ENCODE results near the gene GALNT17.

GALNT17 gene

DNA sequence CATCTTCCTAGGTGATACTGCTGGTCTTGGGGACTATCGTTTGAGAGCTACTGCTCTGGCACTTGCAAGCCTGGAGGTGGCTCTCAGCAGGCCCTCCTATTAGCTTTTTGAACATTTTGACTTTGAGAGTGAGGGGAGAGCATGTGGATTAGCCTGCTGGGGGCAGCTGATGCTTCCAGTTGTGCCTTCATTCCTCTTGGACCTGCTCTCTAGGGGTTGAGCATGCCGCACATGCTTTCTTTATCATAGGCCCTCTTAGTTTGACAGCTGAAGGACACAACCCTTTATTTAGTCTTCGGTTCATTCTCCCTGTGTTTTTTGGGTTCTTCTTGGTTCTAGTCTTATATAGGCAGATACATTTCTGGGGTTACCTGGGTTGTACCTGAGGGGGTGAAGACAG, 132.1 kb downstream of the GALNT17 start:
- Histone ChIP-seq H3K4me1 (ENCODE audit: low read length) (no peaks in the 10 kb centered on the region), H3K79me2 (ENCODE audit: low read length) (no peaks in the 10 kb centered on the region), H4K20me1 (ENCODE audit: insufficient read depth, low read length) (no peaks in the 10 kb centered on the region), H3K36me3 (replicated peaks; ENCODE audit: insufficient read depth, low read length) (no peaks in the 10 kb centered on the region), H3K9me3 (replicated peaks; ENCODE audit: insufficient read depth, low read length) (no peaks in the 10 kb centered on the region), H3K9me2 (replicated peaks; ENCODE audit: insufficient read depth, low read length) (no peaks in the 10 kb centered on the region), H3K27me3 (replicated peaks; ENCODE audit: insufficient read depth, low read length) (no peaks in the 10 kb centered on the region), H3K4me2 (ENCODE audit: low read depth, low read length) (no peak overlapping the region), H2AFZ (ENCODE audit: low read length) (no peak overlapping the region), H3K4me3 (ENCODE audit: low read length) (no peak overlapping the region), H3F3A (ENCODE audit: insufficient read depth, low read length) (no peaks in the 10 kb centered on the region), H3K27ac (ENCODE audit: low read length) (no peak overlapping the region), H3K9ac (ENCODE audit: low read length) (no peak overlapping the region)
- no peak for DNase-seq
- TF ChIP-seq EZH2phosphoT487 (IDR thresholded peaks at IDR 0.05; ENCODE audit: low read length): no peak
- no peak for TF ChIP-seq EZH2 (optimal IDR thresholded peaks at IDR 0.05; ENCODE audit: low read depth, low read length)
- TF ChIP-seq, protein P1, sequence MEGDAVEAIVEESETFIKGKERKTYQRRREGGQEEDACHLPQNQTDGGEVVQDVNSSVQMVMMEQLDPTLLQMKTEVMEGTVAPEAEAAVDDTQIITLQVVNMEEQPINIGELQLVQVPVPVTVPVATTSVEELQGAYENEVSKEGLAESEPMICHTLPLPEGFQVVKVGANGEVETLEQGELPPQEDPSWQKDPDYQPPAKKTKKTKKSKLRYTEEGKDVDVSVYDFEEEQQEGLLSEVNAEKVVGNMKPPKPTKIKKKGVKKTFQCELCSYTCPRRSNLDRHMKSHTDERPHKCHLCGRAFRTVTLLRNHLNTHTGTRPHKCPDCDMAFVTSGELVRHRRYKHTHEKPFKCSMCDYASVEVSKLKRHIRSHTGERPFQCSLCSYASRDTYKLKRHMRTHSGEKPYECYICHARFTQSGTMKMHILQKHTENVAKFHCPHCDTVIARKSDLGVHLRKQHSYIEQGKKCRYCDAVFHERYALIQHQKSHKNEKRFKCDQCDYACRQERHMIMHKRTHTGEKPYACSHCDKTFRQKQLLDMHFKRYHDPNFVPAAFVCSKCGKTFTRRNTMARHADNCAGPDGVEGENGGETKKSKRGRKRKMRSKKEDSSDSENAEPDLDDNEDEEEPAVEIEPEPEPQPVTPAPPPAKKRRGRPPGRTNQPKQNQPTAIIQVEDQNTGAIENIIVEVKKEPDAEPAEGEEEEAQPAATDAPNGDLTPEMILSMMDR (IDR thresholded peaks at IDR 0.05; ENCODE audit: low read length): no peak

DNA sequence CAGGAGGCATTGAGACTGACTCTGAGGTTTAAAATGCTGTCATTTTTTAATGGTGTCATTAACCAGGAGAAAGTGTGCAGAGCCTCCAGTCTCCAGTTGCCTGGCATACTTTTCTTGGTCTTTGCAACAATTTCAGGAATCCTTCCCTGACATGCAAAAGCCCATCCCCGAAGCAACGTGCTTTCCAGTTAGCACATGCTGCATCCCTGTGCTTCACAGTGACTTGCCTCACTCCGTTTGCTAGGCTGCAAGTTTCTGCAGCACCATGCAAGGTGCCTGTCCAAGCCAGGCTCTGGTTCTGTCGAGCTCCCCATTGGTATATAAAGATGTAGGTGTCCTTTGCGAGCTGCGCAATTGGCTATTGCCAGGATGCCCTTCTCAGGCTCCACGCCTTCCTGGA, 135.0 kb downstream of the GALNT17 start:
- no peaks in the 10 kb centered on the region for H3K9me2 ChIP-seq (replicated peaks; ENCODE audit: insufficient read depth, low read length)
- H3K4me3 ChIP-seq (ENCODE audit: low read length): no peak overlapping the region
- no peaks in the 10 kb centered on the region for H4K20me1 ChIP-seq (ENCODE audit: insufficient read depth, low read length)
- H3F3A ChIP-seq (ENCODE audit: insufficient read depth, low read length): no peaks in the 10 kb centered on the region
- H3K79me2 ChIP-seq (ENCODE audit: low read length): no peaks in the 10 kb centered on the region
- H3K4me1 ChIP-seq (ENCODE audit: low read length): no peaks in the 10 kb centered on the region
- no peak for TF ChIP-seq EZH2 (optimal IDR thresholded peaks at IDR 0.05; ENCODE audit: low read depth, low read length)
- no peak for TF ChIP-seq EZH2phosphoT487 (IDR thresholded peaks at IDR 0.05; ENCODE audit: low read length)
- TF ChIP-seq, protein P1 (IDR thresholded peaks at IDR 0.05; ENCODE audit: low read length): no peak
- no peak overlapping the region for H2AFZ ChIP-seq (ENCODE audit: low read length)
- H3K4me2 ChIP-seq (ENCODE audit: low read depth, low read length): no peak overlapping the region
- H3K27me3 ChIP-seq (replicated peaks; ENCODE audit: insufficient read depth, low read length): no peaks in the 10 kb centered on the region
- DNase-seq: no peak
- no peak overlapping the region for H3K27ac ChIP-seq (ENCODE audit: low read length)
- no peaks in the 10 kb centered on the region for H3K9me3 ChIP-seq (replicated peaks; ENCODE audit: insufficient read depth, low read length)
- H3K9ac ChIP-seq (ENCODE audit: low read length): no peak overlapping the region
- no peaks in the 10 kb centered on the region for H3K36me3 ChIP-seq (replicated peaks; ENCODE audit: insufficient read depth, low read length)

DNA sequence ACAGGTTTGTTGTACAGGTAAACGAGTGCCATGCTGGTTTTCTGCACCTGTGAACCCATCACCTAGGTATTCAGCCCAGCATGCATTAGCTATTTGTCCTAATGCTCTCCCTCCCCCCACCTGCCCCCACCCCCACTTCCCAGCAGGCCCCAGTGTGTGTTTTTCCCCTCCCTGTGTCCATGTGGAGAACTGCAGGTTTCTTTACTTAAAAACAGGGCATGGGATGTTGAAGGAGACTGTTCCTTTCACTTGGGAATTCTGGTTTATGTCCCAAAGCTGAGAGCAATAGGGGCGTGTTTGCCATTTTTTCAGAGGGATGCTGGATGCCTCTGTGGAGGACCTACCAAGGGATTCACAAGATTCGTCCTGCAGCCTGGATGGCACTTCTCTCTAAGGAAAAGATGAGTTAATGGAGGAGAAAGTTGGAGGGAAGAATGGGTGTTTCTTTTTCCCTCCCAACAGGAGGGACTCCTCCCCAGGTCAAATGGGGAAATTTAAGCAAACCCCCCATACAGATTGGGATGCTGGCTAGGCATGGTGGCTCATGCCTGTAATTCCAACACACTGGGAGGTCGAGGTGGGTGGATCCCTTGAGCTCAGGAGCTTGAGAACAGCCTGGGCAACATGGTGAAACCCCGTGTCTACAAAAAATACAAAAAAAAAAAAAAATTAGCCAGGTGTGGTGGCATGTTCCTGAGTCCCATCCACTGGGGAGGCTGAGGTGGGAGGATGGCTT, 136.0 kb downstream of the GALNT17 start:
- H3K9me2 ChIP-seq (replicated peaks; ENCODE audit: insufficient read depth, low read length): no peaks in the 10 kb centered on the region
- no peak overlapping the region for H3K4me3 ChIP-seq (ENCODE audit: low read length)
- H3K79me2 ChIP-seq (ENCODE audit: low read length): no peaks in the 10 kb centered on the region
- TF ChIP-seq EZH2phosphoT487 (IDR thresholded peaks at IDR 0.05; ENCODE audit: low read length) (no peak), EZH2 (optimal IDR thresholded peaks at IDR 0.05; ENCODE audit: low read depth, low read length) (no peak)
- TF ChIP-seq, protein P1 (IDR thresholded peaks at IDR 0.05; ENCODE audit: low read length): no peak
- no peaks in the 10 kb centered on the region for H3K9me3 ChIP-seq (replicated peaks; ENCODE audit: insufficient read depth, low read length)
- H3K4me1 ChIP-seq (ENCODE audit: low read length): no peaks in the 10 kb centered on the region
- no peak overlapping the region for H3K9ac ChIP-seq (ENCODE audit: low read length)
- no peak overlapping the region for H2AFZ ChIP-seq (ENCODE audit: low read length)
- no peak for DNase-seq
- H3K4me2 ChIP-seq (ENCODE audit: low read depth, low read length): no peak overlapping the region
- H4K20me1 ChIP-seq (ENCODE audit: insufficient read depth, low read length): no peaks in the 10 kb centered on the region
- H3F3A ChIP-seq (ENCODE audit: insufficient read depth, low read length): no peaks in the 10 kb centered on the region
- H3K27me3 ChIP-seq (replicated peaks; ENCODE audit: insufficient read depth, low read length): no peaks in the 10 kb centered on the region
- no peaks in the 10 kb centered on the region for H3K36me3 ChIP-seq (replicated peaks; ENCODE audit: insufficient read depth, low read length)
- no peak overlapping the region for H3K27ac ChIP-seq (ENCODE audit: low read length)
